Endothelial cell of umbilical vein (primary cell): ENCODE measurements around the gene RGS4. TPM values are rescaled to one million over a fixed set of nuclear protein-coding genes. Genes with fewer than 3 reads are reported as not detected.

ENCODE experiments used
- BruUV-seq: library from RNA; stranded (reverse); fragments of 400-500 nt; replicated peaks from 2 replicates; lab custom pipeline; 2021; lab: Mats Ljungman, UMichigan
- CTCF ChIA-PET: fragments of 300-600, 350-600 bp; sonication (Branson Sonifier 250); formaldehyde crosslinking; loops from one replicate; lab custom pipeline; 2021; ENCODE audit warnings: antibody characterized with exemption, inconsistent platforms; lab: Charles Lee
- POLR2A ChIA-PET: fragments of 300-600, 350-600 bp; sonication (Branson Sonifier 250); formaldehyde crosslinking; loops from one replicate; lab custom pipeline; 2021; ENCODE audit warnings: antibody characterized with exemption, inconsistent platforms; lab: Charles Lee
- DNase-seq: peaks from one replicate; pipeline ENCODE4 v3.0.0-alpha.2; 2011; ENCODE audit warnings: low read depth, low spot score
- FAIRE-seq: peaks from 2 replicates; lab custom pipeline; 2011; peaks lifted over from hg19 to GRCh38; lab: Jason Lieb, UNC
- H2AFZ ChIP-seq: 2 replicates; pipeline ENCODE4 v1.6.0; 2012; ENCODE audit warnings: low read depth, low read length, control low read depth, inconsistent platforms
- H3K27ac ChIP-seq: 2 replicates; pipeline ENCODE4 v1.5.1; 2011; ENCODE audit warnings: low read depth, mild to moderate bottlenecking, control low read depth, low read length, moderate library complexity; ENCODE audit not compliant: insufficient read depth
- H3K27me3 ChIP-seq, 2 experiments: 2 replicates each; pipeline versions ENCODE4 v1.6.0 to v1.6.1; 2011; ENCODE audit warnings: low read length in 2 of 2, mixed read lengths in 1 of 2; ENCODE audit not compliant: control insufficient read depth in 2 of 2, insufficient read depth in 2 of 2
- H3K36me3 ChIP-seq, 2 experiments: 2 replicates in 1 of 2; 3 replicates in 1 of 2; pipeline ENCODE4 v1.5.1; 2011; ENCODE audit warnings: low read length in 2 of 2, mild to moderate bottlenecking in 1 of 2, moderate library complexity in 1 of 2; ENCODE audit not compliant: control insufficient read depth in 2 of 2, insufficient read depth in 2 of 2; ENCODE audit errors: extremely low read depth in 1 of 2
- H3K4me1 ChIP-seq: 3 replicates; pipeline ENCODE4 v1.5.1; 2011; ENCODE audit warnings: mild to moderate bottlenecking, low read length; ENCODE audit not compliant: control insufficient read depth, insufficient read depth; ENCODE audit errors: extremely low read depth
- H3K4me2 ChIP-seq: 2 replicates; pipeline ENCODE4 v1.6.1; 2011; ENCODE audit warnings: low read length, control low read depth, mixed read lengths; ENCODE audit not compliant: insufficient read depth
- H3K4me3 ChIP-seq, 3 experiments: fragments of 200-600 bp in 1 of 3; sonication (generic), shearing (Covaris generic) in 1 of 3; replicated peaks in 1 of 3; 2 replicates each; pipeline ENCODE4 v1.5.1; 2011 to 2016; ENCODE audit warnings: control low read depth in 3 of 3, low read length in 3 of 3, mild to moderate bottlenecking in 2 of 3, inconsistent platforms in 1 of 3, low read depth in 1 of 3, moderate library complexity in 1 of 3; ENCODE audit not compliant: insufficient read depth in 1 of 3
- H3K79me2 ChIP-seq: 2 replicates; pipeline ENCODE4 v1.6.0; 2012; ENCODE audit warnings: low read length, inconsistent platforms; ENCODE audit not compliant: control insufficient read depth, insufficient read depth
- H3K9ac ChIP-seq: replicated peaks from 2 replicates; pipeline ENCODE3; 2011; ENCODE audit warnings: low read length, control low read depth; ENCODE audit not compliant: insufficient read depth; ENCODE audit errors: extremely low read depth
- H3K9me1 ChIP-seq: replicated peaks from 3 replicates; pipeline ENCODE4 v1.6.0; 2011; ENCODE audit warnings: mild to moderate bottlenecking, low read length; ENCODE audit not compliant: control insufficient read depth, insufficient read depth; ENCODE audit errors: extremely low read depth
- H3K9me3 ChIP-seq: replicated peaks from 2 replicates; pipeline ENCODE4 v1.5.1; 2012; ENCODE audit warnings: low read length, inconsistent platforms; ENCODE audit not compliant: control insufficient read depth, insufficient read depth
- H4K20me1 ChIP-seq: replicated peaks from 2 replicates; pipeline ENCODE3; 2011; ENCODE audit warnings: mild to moderate bottlenecking, low read length; ENCODE audit not compliant: control insufficient read depth, insufficient read depth; ENCODE audit errors: extremely low read depth
- CTCF ChIP-seq, 2 donors: IDR thresholded peaks; 1 replicate in 1 of 2; 2 replicates in 1 of 2; pipeline ENCODE4 v1.5.1; 2011; ENCODE audit warnings: low read length in 2 of 2, mild to moderate bottlenecking in 2 of 2, moderate library complexity in 2 of 2, control low read depth in 1 of 2, inconsistent platforms in 1 of 2, low read depth in 1 of 2; ENCODE audit not compliant: insufficient read depth in 1 of 2; ENCODE audit errors: extremely low read depth in 1 of 2
- EZH2 ChIP-seq: IDR thresholded peaks from 2 replicates; pipeline ENCODE4 v1.6.1; 2012; ENCODE audit warnings: borderline replicate concordance, low read depth, mild to moderate bottlenecking, moderate library complexity, low read length, inconsistent platforms; ENCODE audit not compliant: severe bottlenecking
- FOS ChIP-seq: IDR thresholded peaks from 2 replicates; pipeline ENCODE4 v1.6.1; 2011; ENCODE audit warnings: mild to moderate bottlenecking, low read length, moderate library complexity, borderline replicate concordance; ENCODE audit not compliant: insufficient read depth
- GATA2 ChIP-seq: IDR thresholded peaks from 2 replicates; pipeline ENCODE4 v1.7.0; 2011; ENCODE audit warnings: low read depth, mild to moderate bottlenecking, moderate library complexity, mixed read lengths, low read length; ENCODE audit not compliant: insufficient read length, insufficient read depth
- JUN ChIP-seq: IDR thresholded peaks from 2 replicates; pipeline ENCODE4 v1.6.1; 2011; ENCODE audit warnings: borderline replicate concordance, low read depth; ENCODE audit not compliant: insufficient read length, insufficient read depth
- MAX ChIP-seq: IDR thresholded peaks from 2 replicates; pipeline ENCODE4 v1.6.1; 2011; ENCODE audit not compliant: insufficient read depth, insufficient read length
- MYC ChIP-seq: IDR thresholded peaks from one replicate; pipeline ENCODE4 v1.6.1; 2011; ENCODE audit warnings: mild to moderate bottlenecking, low read depth, low read length
- POLR2A ChIP-seq: IDR thresholded peaks from 2 replicates; pipeline ENCODE4 v1.6.1; 2012; ENCODE audit warnings: low read depth, mild to moderate bottlenecking, control low read depth, low read length
- POLR2AphosphoS5 ChIP-seq: IDR thresholded peaks from 2 replicates; pipeline ENCODE4 v1.6.1; 2012; ENCODE audit warnings: low read depth, mild to moderate bottlenecking, control low read depth, low read length, moderate library complexity; ENCODE audit not compliant: insufficient read depth
- dilution Hi-C: fragments of 300-500 bp; cut with MboI; formaldehyde crosslinking; loops from one replicate; pipeline ENCODE4 v1.15.0; 2019; ENCODE audit warnings: low sequenced_read_pairs; ENCODE audit not compliant: extremely low pct_ligation_motif_present
- intact Hi-C: fragments of 100-400 bp; cut with micrococcal nuclease; formaldehyde crosslinking; loops from one replicate; pipeline ENCODE4 v1.10.0; 2022
- polyA plus RNA-seq, 4 experiments: library from polyadenylated mRNA; depleted of rRNA in 3 of 4; stranded (reverse) in 3 of 4; unstranded in 1 of 4; fragments of >200 nt; gene quantifications; 2 replicates each; pipeline versions ENCODE4 v1.2.1 to v1.2.3, GENCODE V29; 2011 to 2012; ENCODE audit warnings: missing spikeins in 1 of 4
- total RNA-seq: library from RNA; stranded (reverse); gene quantifications from 2 replicates; pipeline ENCODE4 v1.2.3, GENCODE V29; 2021

Gene RGS4
- total and polyA plus RNA-seq, 2 donors (not counting 3 experiments of a cell fraction or from before 2014, with no cell fraction given): 14.6 to 59.3 TPM

GRCh38 chr1:163102590-163102989, 33.4 kb downstream of the RGS4 start:
- Histone ChIP-seq H3K79me2 (no peaks in the 10 kb centered on the region), H3K27ac (no peak overlapping the region), H3K36me3 (no peaks in the 10 kb centered on the region), H3K4me2 (no peak overlapping the region), H3K9me1 (no peaks in the 10 kb centered on the region), H3K4me1 (no peaks in the 10 kb centered on the region), H4K20me1 (no peaks in the 10 kb centered on the region), H3K4me3 (no peak overlapping the region), H2AFZ (no peak overlapping the region), H3K9ac (no peak overlapping the region), H3K27me3 (no peaks in the 10 kb centered on the region), H3K9me3 (no peaks in the 10 kb centered on the region)
- POLR2A ChIA-PET: no interaction called here
- DNase-seq: no peak
- CTCF ChIA-PET: interaction anchor here (1.8 kb wide), 1 partner anchor 11 kb away, joined by 4 read pairs; no protein-coding TSS in a partner anchor
- no TSS peak for BruUV-seq
- dilution Hi-C loops: no loop called here
- no peak for FAIRE-seq
- TF ChIP-seq MAX: no peak
- no peak for TF ChIP-seq EZH2
- TF ChIP-seq MYC: no peak
- no peak for TF ChIP-seq GATA2
- no peak for TF ChIP-seq CTCF (IDR thresholded peaks at IDR 0.05; ENCODE audit: extremely low read depth in 1 of 2, insufficient read depth in 1 of 2, low read depth in 1 of 2, low read length in 2 of 2)
- TF ChIP-seq POLR2A: no peak
- no peak for TF ChIP-seq POLR2AphosphoS5
- no peak for TF ChIP-seq JUN
- no peak for TF ChIP-seq FOS
- intact Hi-C loops: no loop called here
